ENCODE data around the gene SOX13.

DNA sequence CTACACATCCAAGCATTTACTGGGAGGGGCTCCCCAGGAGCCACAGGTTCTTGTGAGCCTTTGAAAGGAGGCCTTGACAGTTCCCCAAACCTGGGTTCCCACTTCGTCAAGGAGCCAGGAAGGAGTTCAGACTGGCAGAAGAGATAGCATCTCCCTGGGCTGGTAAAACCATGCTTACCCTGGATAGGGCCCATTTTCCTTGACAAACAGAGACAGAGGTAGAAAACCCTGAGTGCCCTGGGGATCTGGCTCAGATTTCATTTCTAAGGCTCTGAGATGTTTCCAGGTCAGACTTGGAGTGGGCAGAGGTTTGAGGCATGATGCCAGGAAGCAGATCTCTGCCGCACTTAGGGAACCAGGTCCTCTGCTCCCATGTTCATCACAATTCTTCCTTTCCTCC is 76.2 kb downstream of the SOX13 start:
- no peak for TF ChIP-seq EZH2 (IDR thresholded peaks at IDR 0.05; ENCODE audit: low read length)
- TF ChIP-seq, protein P1, sequence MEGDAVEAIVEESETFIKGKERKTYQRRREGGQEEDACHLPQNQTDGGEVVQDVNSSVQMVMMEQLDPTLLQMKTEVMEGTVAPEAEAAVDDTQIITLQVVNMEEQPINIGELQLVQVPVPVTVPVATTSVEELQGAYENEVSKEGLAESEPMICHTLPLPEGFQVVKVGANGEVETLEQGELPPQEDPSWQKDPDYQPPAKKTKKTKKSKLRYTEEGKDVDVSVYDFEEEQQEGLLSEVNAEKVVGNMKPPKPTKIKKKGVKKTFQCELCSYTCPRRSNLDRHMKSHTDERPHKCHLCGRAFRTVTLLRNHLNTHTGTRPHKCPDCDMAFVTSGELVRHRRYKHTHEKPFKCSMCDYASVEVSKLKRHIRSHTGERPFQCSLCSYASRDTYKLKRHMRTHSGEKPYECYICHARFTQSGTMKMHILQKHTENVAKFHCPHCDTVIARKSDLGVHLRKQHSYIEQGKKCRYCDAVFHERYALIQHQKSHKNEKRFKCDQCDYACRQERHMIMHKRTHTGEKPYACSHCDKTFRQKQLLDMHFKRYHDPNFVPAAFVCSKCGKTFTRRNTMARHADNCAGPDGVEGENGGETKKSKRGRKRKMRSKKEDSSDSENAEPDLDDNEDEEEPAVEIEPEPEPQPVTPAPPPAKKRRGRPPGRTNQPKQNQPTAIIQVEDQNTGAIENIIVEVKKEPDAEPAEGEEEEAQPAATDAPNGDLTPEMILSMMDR (optimal IDR thresholded peaks at IDR 0.05 in 1 of 3, IDR thresholded peaks at IDR 0.05 in 1 of 3, conservative IDR thresholded peaks at IDR 0.05 in 1 of 3; ENCODE audit: extremely low read depth in 1 of 3, insufficient read depth in 2 of 3, low read length in 3 of 3) = no peak
